GM19351 (cell line): ENCODE results near the gene MESP1.

Experiments
- ATAC-seq: cut with Tn5 transposase; IDR thresholded peaks from one replicate; pipeline ENCODE4 v1.9.1; 2021; ENCODE audit warnings: mild to moderate bottlenecking, moderate library complexity; ENCODE audit not compliant: unreplicated experiment

MESP1 gene

GRCh38 chr15:89732451-89733172 lies 18.4 kb downstream of the MESP1 start:
- ATAC-seq: no peak

GRCh38 chr15:89731275-89731674 lies 19.8 kb downstream of the MESP1 start:
- ATAC-seq: no peak

- no peak for ATAC-seq
These were observed 22.8 kb downstream of the MESP1 start for GRCh38 chr15:89728254-89728653.

- no peak for ATAC-seq
These were observed 26.0 kb downstream of the MESP1 start for GRCh38 chr15:89725064-89725463.

GRCh38 chr15:89724621-89725020 lies 26.4 kb downstream of the MESP1 start:
- ATAC-seq: no peak

GRCh38 chr15:89723031-89723430 lies 28.0 kb downstream of the MESP1 start:
- ATAC-seq: no peak

GRCh38 chr15:89714775-89715174 lies 36.3 kb downstream of the MESP1 start:
- no peak for ATAC-seq

GRCh38 chr15:89707577-89707976 lies 43.5 kb downstream of the MESP1 start:
- ATAC-seq: no peak

GRCh38 chr15:89704411-89704810 lies 46.6 kb downstream of the MESP1 start:
- no peak for ATAC-seq
